H1 (cell line): Measurements from ENCODE around the gene FLT1.

Experiments used
- CEBPB ChIP-seq: IDR thresholded peaks from 2 replicates; pipeline ENCODE4 v1.6.1; 2012; ENCODE audit warnings: low read depth, low read length
- EP300 ChIP-seq, 2 experiments: IDR thresholded peaks; 1 replicate in 1 of 2; 2 replicates in 1 of 2; pipeline ENCODE4 v1.6.1; 2011 to 2012; ENCODE audit warnings: low read depth in 2 of 2, low read length in 2 of 2, mild to moderate bottlenecking in 2 of 2, borderline replicate concordance in 1 of 2, inconsistent platforms in 1 of 2, moderate library complexity in 1 of 2
- GTF2F1 ChIP-seq: IDR thresholded peaks from 2 replicates; pipeline ENCODE4 v1.6.1; 2012; ENCODE audit warnings: low read depth, low read length, improper control_type of control experiment, borderline replicate concordance
- POLR2A ChIP-seq, 2 experiments: IDR thresholded peaks; 1 replicate in 1 of 2; 2 replicates in 1 of 2; pipeline ENCODE4 v1.6.1; 2011; ENCODE audit warnings: low read depth in 2 of 2, low read length in 2 of 2, mild to moderate bottlenecking in 2 of 2; ENCODE audit errors: control extremely low read depth in 1 of 2
- POLR2AphosphoS5 ChIP-seq: IDR thresholded peaks from 2 replicates; pipeline ENCODE4 v1.6.1; 2011; ENCODE audit warnings: low read depth, low read length
- RBBP5 ChIP-seq: IDR thresholded peaks from 2 replicates; pipeline ENCODE4 v1.7.1; 2012; ENCODE audit warnings: low read depth, mild to moderate bottlenecking, inconsistent platforms, low read length, moderate library complexity, borderline replicate concordance
- SIN3A ChIP-seq, 2 experiments: IDR thresholded peaks in 1 of 2; conservative IDR thresholded peaks in 1 of 2; 2 replicates each; pipeline ENCODE4 v1.6.1; 2011 to 2012; ENCODE audit warnings: low read length in 2 of 2, improper control_type of control experiment in 1 of 2, low read depth in 1 of 2, mild to moderate bottlenecking in 1 of 2
- SIRT6 ChIP-seq: IDR thresholded peaks from one replicate; pipeline ENCODE4 v1.7.1; 2012; ENCODE audit warnings: low read length, inconsistent platforms
- SUZ12 ChIP-seq: fragments of 200-600 bp; sonication (generic); IDR thresholded peaks from 2 replicates; pipeline ENCODE4 v1.6.1; 2012; ENCODE audit warnings: mild to moderate bottlenecking, inconsistent platforms, low read length, moderate library complexity, mixed read lengths
- TF ChIP-seq, protein P1 (sequence below), 3 experiments: IDR thresholded peaks; 1 replicate in 2 of 3; 2 replicates in 1 of 3; pipeline versions ENCODE4 v1.5.1 to v1.6.1; 2011; ENCODE audit warnings: low read length in 3 of 3, mild to moderate bottlenecking in 3 of 3, inconsistent platforms in 2 of 3, low read depth in 1 of 3, moderate library complexity in 1 of 3; ENCODE audit not compliant: insufficient read depth in 1 of 3; ENCODE audit errors: control extremely low read depth in 1 of 3

- TF ChIP-seq POLR2A (IDR thresholded peaks at IDR 0.05; ENCODE audit: control extremely low read depth in 1 of 2, low read depth in 2 of 2, low read length in 2 of 2) = no peak
- TF ChIP-seq CEBPB = no peak
- TF ChIP-seq, protein P1, sequence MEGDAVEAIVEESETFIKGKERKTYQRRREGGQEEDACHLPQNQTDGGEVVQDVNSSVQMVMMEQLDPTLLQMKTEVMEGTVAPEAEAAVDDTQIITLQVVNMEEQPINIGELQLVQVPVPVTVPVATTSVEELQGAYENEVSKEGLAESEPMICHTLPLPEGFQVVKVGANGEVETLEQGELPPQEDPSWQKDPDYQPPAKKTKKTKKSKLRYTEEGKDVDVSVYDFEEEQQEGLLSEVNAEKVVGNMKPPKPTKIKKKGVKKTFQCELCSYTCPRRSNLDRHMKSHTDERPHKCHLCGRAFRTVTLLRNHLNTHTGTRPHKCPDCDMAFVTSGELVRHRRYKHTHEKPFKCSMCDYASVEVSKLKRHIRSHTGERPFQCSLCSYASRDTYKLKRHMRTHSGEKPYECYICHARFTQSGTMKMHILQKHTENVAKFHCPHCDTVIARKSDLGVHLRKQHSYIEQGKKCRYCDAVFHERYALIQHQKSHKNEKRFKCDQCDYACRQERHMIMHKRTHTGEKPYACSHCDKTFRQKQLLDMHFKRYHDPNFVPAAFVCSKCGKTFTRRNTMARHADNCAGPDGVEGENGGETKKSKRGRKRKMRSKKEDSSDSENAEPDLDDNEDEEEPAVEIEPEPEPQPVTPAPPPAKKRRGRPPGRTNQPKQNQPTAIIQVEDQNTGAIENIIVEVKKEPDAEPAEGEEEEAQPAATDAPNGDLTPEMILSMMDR (IDR thresholded peaks at IDR 0.05; ENCODE audit: control extremely low read depth in 1 of 3, insufficient read depth in 1 of 3, low read depth in 1 of 3, low read length in 3 of 3) = no peak
- no peak for TF ChIP-seq SIN3A (conservative IDR thresholded peaks at IDR 0.05 in 1 of 2, IDR thresholded peaks at IDR 0.05 in 1 of 2; ENCODE audit: low read depth in 1 of 2, low read length in 2 of 2)
- TF ChIP-seq RBBP5 = no peak
- no peak for TF ChIP-seq SUZ12
- TF ChIP-seq SIRT6 = no peak
- no peak for TF ChIP-seq EP300 (IDR thresholded peaks at IDR 0.05; ENCODE audit: borderline replicate concordance in 1 of 2, low read depth in 2 of 2, low read length in 2 of 2)
- no peak for TF ChIP-seq POLR2AphosphoS5
- no peak for TF ChIP-seq GTF2F1
Measured at GRCh38 chr13:28321756-28322155, 173.2 kb downstream of the FLT1 start.
